Activated CD4-positive, alpha-beta T cell treated with anti-CD3 and anti-CD28 coated beads, Interleukin-2, amount 10 ng/mL, durations not matched to agents 7 days and 5 days (primary cell): ENCODE data around the gene ZBTB7A. TPM values are rescaled to one million over a fixed set of nuclear protein-coding genes. Genes with fewer than 3 reads are reported as not detected.

ENCODE experiments used
- CTCF ChIA-PET: fragments of 350-600 bp; sonication (Branson Sonifier 250); formaldehyde crosslinking; loops from one replicate; lab custom pipeline; 2021; ENCODE audit warnings: antibody characterized with exemption; lab: Charles Lee
- POLR2A ChIA-PET: fragments of 350-600 bp; sonication (Branson Sonifier 250); formaldehyde crosslinking; loops from one replicate; lab custom pipeline; 2021; ENCODE audit warnings: antibody characterized with exemption; lab: Charles Lee
- DNase-seq: peaks from one replicate; pipeline ENCODE4 v3.0.0-alpha.2; 2020
- H3K27ac Mint-ChIP-seq: one replicate; pipeline ENCODE4 v1.8.0; 2021; ENCODE audit warnings: mild to moderate bottlenecking, moderate library complexity, mixed read lengths
- H3K27me3 Mint-ChIP-seq: one replicate; pipeline ENCODE4 v1.8.0; 2021; ENCODE audit warnings: mixed read lengths
- H3K36me3 Mint-ChIP-seq: one replicate; pipeline ENCODE4 v1.8.0; 2021; ENCODE audit warnings: low read depth, mixed read lengths
- H3K4me1 Mint-ChIP-seq: one replicate; pipeline ENCODE4 v1.8.0; 2021; ENCODE audit warnings: mixed read lengths
- H3K4me3 Mint-ChIP-seq: one replicate; pipeline ENCODE4 v1.8.0; 2021; ENCODE audit warnings: mild to moderate bottlenecking, moderate library complexity, mixed read lengths
- H3K9me3 Mint-ChIP-seq: one replicate; pipeline ENCODE4 v1.8.0; 2021; ENCODE audit warnings: mixed read lengths
- total RNA-seq, 2 experiments: library from RNA; stranded (reverse); gene quantifications; one replicate each; pipeline ENCODE4 v1.2.3, GENCODE V29; 2021

ZBTB7A gene
- total RNA-seq, 2 experiments from 2014 or later = 39.4 to 47.5 TPM

- peaks cover 3% of the 10 kb centered on the region for H3K36me3 Mint-ChIP-seq
- no peaks in the 10 kb centered on the region for H3K9me3 Mint-ChIP-seq
- no peak overlapping the region for H3K27ac Mint-ChIP-seq
- POLR2A ChIA-PET = no interaction called here
- H3K4me3 Mint-ChIP-seq = no peak overlapping the region
- no peaks in the 10 kb centered on the region for H3K27me3 Mint-ChIP-seq
- CTCF ChIA-PET = no interaction called here
- DNase-seq = no peak
- H3K4me1 Mint-ChIP-seq = peaks cover 1% of the 10 kb centered on the region
These were observed 23.3 kb downstream of the ZBTB7A start for GRCh38 chr19:4043401-4043800.

GRCh38 chr19:4042731-4043082 lies 24.0 kb downstream of the ZBTB7A start:
- no peak for DNase-seq
- no peak overlapping the region for H3K4me3 Mint-ChIP-seq
- no peaks in the 10 kb centered on the region for H3K9me3 Mint-ChIP-seq
- ChIA-PET CTCF (interaction anchor here (1.0 kb wide), 1 partner anchor 52 kb away, joined by 3 read pairs; no protein-coding TSS in a partner anchor), POLR2A (no interaction called here)
- H3K27me3 Mint-ChIP-seq = no peaks in the 10 kb centered on the region
- peaks cover 6% of the 10 kb centered on the region for H3K36me3 Mint-ChIP-seq
- H3K27ac Mint-ChIP-seq = no peak overlapping the region
- peaks cover 1% of the 10 kb centered on the region for H3K4me1 Mint-ChIP-seq

- CTCF ChIA-PET = interaction anchor here (1.0 kb wide), 1 partner anchor 52 kb away, joined by 3 read pairs; no protein-coding TSS in a partner anchor
- H3K4me1 Mint-ChIP-seq = peaks cover 1% of the 10 kb centered on the region
- H3K27ac Mint-ChIP-seq = no peak overlapping the region
- no peak for DNase-seq
- H3K36me3 Mint-ChIP-seq = peaks cover 6% of the 10 kb centered on the region
- no peaks in the 10 kb centered on the region for H3K27me3 Mint-ChIP-seq
- no peaks in the 10 kb centered on the region for H3K9me3 Mint-ChIP-seq
- POLR2A ChIA-PET = no interaction called here
- H3K4me3 Mint-ChIP-seq = no peak overlapping the region
These were observed 24.5 kb downstream of the ZBTB7A start for GRCh38 chr19:4042064-4042730.

- POLR2A ChIA-PET = no interaction called here
- Mint-ChIP-seq H3K4me3 (no peak overlapping the region), H3K27ac (no peak overlapping the region)
These were observed 27.9 kb downstream of the ZBTB7A start for GRCh38 chr19:4038661-4039423.

GRCh38 chr19:4038057-4038456 lies 28.6 kb downstream of the ZBTB7A start:
- ChIA-PET POLR2A (no interaction called here), CTCF (no interaction called here)

More at GRCh38 chr19:4038661-4039423, 27.9 kb downstream of the ZBTB7A start:
- Mint-ChIP-seq H3K4me1 (no peaks in the 10 kb centered on the region), H3K36me3 (peaks cover 2% of the 10 kb centered on the region), H3K9me3 (no peaks in the 10 kb centered on the region), H3K27me3 (no peaks in the 10 kb centered on the region)
- DNase-seq = no peak
- CTCF ChIA-PET = no interaction called here

GRCh38 chr19:4037301-4037949 lies 29.3 kb downstream of the ZBTB7A start:
- no peak for DNase-seq
- POLR2A ChIA-PET = no interaction called here
- Mint-ChIP-seq H3K27ac (no peak overlapping the region), H3K9me3 (no peaks in the 10 kb centered on the region), H3K36me3 (peaks cover 2% of the 10 kb centered on the region), H3K4me3 (no peak overlapping the region), H3K4me1 (no peaks in the 10 kb centered on the region), H3K27me3 (no peaks in the 10 kb centered on the region)
- CTCF ChIA-PET = no interaction called here

More at GRCh38 chr19:4038057-4038456, 28.6 kb downstream of the ZBTB7A start:
- no peak for DNase-seq
- Mint-ChIP-seq H3K27ac (no peak overlapping the region), H3K27me3 (no peaks in the 10 kb centered on the region), H3K9me3 (no peaks in the 10 kb centered on the region), H3K4me3 (no peak overlapping the region), H3K36me3 (peaks cover 2% of the 10 kb centered on the region), H3K4me1 (no peaks in the 10 kb centered on the region)

- Mint-ChIP-seq H3K4me1 (no peaks in the 10 kb centered on the region), H3K4me3 (no peak overlapping the region), H3K36me3 (peaks cover 2% of the 10 kb centered on the region), H3K9me3 (no peaks in the 10 kb centered on the region), H3K27me3 (no peaks in the 10 kb centered on the region), H3K27ac (no peak overlapping the region)
- DNase-seq = no peak
- ChIA-PET POLR2A (no interaction called here), CTCF (no interaction called here)
These were observed 30.0 kb downstream of the ZBTB7A start for GRCh38 chr19:4036576-4037300.

GRCh38 chr19:4035582-4035981 lies 31.1 kb downstream of the ZBTB7A start:
- CTCF ChIA-PET = interaction anchor here (0.6 kb wide), 1 partner anchor 47 kb away, joined by 4 read pairs; no protein-coding TSS in a partner anchor

GRCh38 chr19:4035018-4035566 lies 31.6 kb downstream of the ZBTB7A start:
- CTCF ChIA-PET = interaction anchor here (0.6 to 1.3 kb wide), 2 partner anchors 47 to 365 kb away, joined by 4 read pairs; partner anchors contain the start of gene SH3GL1
- H3K4me1 Mint-ChIP-seq = no peaks in the 10 kb centered on the region
- POLR2A ChIA-PET = no interaction called here

More at GRCh38 chr19:4035582-4035981, 31.1 kb downstream of the ZBTB7A start:
- POLR2A ChIA-PET = no interaction called here
- Mint-ChIP-seq H3K36me3 (peaks cover 2% of the 10 kb centered on the region), H3K9me3 (no peaks in the 10 kb centered on the region), H3K27ac (no peak overlapping the region), H3K27me3 (no peaks in the 10 kb centered on the region), H3K4me3 (no peak overlapping the region), H3K4me1 (no peaks in the 10 kb centered on the region)
- no peak for DNase-seq

GRCh38 chr19:4034048-4035017 lies 32.4 kb downstream of the ZBTB7A start:
- no peak for DNase-seq
- H3K4me3 Mint-ChIP-seq = no peak overlapping the region
- H3K4me1 Mint-ChIP-seq = no peaks in the 10 kb centered on the region
- H3K27ac Mint-ChIP-seq = no peak overlapping the region
- H3K36me3 Mint-ChIP-seq = peaks cover 2% of the 10 kb centered on the region
- no peaks in the 10 kb centered on the region for H3K9me3 Mint-ChIP-seq
- ChIA-PET CTCF (interaction anchor here (0.6 to 1.3 kb wide), 4 partner anchors 47 to 366 kb away, joined by 3 to 5 read pairs (median 4); partner anchors contain the start of gene SH3GL1), POLR2A (no interaction called here)
- H3K27me3 Mint-ChIP-seq = no peaks in the 10 kb centered on the region

More at GRCh38 chr19:4035018-4035566, 31.6 kb downstream of the ZBTB7A start:
- Mint-ChIP-seq H3K36me3 (peaks cover 2% of the 10 kb centered on the region), H3K4me3 (no peak overlapping the region), H3K9me3 (no peaks in the 10 kb centered on the region), H3K27me3 (no peaks in the 10 kb centered on the region), H3K27ac (no peak overlapping the region)
- DNase-seq = no peak
